HuH-7.5 (cell line): Measurements from ENCODE around the gene PHC2.
A peak's percentile ranks its signal among the peaks of the same experiment; 100 is the strongest.

Experiments used
- DNase-seq: peaks from one replicate; pipeline ENCODE4 v3.0.0; 2011; ENCODE audit warnings: low spot score

Gene PHC2

DNA sequence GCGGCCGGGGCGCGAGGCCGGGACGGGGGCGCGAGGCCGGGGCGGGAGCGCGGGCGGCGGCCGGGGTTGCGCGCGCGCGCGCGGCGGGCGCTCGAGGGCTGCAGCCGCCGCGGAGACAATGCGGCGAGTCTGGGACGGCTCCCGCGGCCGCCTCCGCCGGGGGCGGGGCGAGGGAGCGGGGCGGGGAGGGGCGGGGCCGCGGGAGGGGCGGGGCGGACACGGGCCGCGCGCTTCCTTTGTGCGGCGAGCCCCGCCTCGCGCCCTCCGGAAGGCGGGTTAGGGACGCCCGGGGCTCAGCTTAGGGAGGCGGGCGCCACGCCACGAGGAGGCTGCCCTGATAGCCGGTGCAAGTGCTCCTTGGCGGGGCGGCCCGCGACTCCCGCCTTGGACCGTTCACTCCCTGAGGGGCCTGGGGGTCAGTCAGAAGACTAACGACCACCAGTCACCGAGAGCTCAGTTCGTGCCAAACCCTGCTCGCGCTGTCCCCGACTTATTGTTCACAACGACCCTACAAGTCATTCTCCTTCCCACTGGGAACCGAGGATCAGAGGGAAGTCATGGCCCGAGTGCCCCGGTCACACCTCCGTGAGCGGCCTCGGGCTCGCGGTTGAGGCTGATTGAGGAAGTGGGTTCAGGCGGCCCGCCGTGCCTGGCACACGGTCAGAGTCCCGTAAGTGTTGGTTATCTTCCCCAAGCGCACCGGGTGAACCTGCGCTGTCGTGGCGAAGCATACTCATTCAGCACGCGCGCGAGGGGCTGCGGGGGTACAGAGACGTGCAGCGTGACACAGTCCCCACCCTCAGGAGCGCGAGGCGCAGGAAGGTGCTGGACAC lies 80.9 kb downstream of the PHC2 start:
- peak; percentile 93 for DNase-seq

DNA sequence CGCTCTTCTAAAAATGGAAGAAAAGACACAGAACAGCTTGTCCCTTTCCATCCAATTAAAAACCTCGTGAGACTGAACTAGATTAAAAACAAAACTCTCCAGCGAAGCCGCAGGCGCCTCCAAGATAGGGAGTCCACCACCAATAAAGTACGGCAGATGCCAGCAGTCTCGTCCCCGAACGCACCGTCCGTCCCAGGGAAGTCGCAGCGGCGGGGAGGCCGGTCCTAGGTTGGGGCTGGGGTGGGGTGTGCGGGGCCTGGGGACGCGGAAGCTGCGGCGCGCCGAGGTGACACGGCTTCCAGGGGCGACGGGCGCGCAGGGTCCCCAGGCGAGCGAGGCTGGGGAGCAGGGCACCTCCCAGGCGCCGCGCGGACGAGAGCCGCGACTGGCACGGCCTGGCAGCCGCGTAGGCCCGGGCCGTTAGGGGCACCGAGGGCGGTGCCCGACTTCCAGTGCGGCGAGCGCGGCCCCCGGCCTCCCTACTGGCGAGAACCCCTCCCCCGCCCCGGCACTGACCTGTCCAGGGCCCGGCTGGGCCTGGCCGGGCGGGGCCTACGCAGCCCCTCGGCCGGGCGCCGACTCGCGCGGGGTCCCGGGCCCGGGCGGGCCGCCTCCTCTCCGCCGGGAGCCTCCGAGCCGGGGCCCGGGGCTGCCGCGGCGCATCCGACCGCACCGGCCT lies 81.7 kb downstream of the PHC2 start:
- DNase-seq: peak; percentile 66

DNA sequence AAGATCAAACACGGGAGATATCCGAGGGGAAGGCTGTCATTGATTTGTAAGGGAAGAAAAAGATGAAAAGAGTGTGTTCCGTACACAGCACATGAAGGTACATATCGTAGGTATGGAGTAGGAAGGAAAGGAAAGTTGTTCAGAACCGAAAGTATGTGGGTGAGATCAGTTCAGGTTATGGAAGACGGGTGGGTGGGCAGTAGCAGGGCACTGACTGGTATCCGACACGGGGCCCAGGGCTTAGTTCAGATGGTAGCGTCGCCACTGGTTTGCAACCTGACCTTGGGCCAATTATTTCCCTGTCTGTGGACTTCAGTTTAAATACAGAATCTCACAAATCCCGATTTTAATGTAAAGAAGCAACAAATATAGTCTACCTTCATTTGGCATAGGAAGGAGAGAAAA lies 82.2 kb downstream of the PHC2 start:
- no peak for DNase-seq

DNA sequence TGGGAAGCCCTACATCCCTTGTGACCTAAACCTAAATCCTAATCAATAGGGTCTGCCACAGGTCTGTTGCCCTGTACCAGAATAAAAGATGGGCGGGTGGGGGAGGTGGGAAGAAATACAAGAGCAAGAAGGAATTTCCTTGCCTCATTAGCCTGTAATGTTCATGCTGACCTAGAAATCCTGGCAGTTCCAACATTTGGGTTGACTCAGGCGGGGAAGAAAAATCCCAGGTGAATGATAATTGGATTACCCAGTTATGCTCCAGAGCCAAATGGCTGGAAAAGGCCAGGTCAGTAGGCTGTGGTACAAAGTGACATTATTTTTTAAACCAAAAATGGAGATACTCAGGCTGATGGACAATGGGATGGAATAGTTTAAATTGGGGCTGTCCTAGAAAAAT lies 82.7 kb downstream of the PHC2 start:
- no peak for DNase-seq

DNA sequence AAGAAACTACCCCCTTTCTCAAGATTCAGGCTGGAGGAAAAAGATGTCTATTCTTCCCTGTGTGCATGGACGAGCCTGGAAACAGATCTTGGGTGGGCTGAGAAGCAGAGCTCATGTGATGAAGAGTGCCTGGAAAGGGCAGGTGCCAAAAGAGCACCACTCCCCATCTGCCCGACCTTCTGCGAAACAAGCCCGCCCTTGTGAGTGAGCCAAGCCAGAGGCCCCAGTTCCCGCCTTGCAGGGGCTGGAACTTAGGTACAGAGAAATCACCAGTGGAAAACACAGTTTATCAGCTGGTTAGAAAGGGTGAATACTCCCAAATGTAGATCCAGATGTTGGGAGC lies 83.3 kb downstream of the PHC2 start:
- no peak for DNase-seq

DNA sequence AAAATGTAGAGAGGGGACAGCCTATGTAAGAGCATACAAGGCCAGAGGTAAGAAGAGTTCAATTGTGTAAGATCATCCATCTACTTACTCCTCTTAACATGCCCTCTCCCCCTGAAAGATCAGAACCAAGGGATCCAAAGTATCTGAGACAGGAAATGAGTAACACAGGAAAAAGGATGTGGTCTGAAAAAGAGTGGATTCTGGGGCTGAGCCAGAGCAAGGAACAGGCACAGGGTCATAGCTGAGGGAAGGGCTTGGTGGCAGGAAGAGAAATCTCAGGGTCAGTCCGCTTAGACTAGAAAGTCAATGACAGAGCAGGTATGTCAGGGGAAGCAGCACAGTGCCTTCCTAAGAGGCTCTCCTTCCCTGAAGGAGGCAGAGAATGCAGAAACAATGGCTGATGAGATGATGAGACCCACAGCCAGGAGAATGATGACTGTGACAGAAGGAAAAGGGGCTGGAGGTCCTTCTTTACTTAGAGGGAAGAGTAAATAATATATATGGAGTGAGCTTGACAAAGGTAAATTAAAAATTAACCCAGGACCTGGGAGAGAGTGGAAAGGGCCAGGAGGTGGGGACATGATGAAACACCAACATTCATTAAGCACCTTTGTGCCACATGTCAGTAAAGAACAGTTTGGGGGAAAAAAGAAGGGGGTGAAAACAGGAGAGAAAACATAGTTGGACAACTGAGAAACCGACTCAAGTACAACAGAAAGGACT lies 83.8 kb downstream of the PHC2 start:
- peak; percentile 74 for DNase-seq

DNA sequence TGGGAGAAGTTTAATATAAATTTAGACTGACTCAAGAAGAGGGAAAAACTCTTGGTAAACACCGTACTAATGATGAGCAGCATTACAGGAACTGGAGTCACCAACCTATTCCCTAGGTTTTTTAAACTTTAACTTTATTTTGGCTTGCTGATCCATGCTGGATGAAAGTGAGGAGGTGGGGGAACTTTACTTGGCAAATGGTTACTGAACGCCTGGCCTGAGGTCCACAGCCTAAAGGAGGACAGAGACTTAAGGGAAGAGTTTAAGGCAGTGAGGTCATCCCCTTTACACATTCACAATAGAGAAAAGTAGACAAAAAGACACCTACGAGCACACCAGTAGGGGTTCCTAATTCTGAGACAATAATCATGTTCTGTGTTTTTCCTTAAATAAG lies 84.4 kb downstream of the PHC2 start:
- DNase-seq: no peak

DNA sequence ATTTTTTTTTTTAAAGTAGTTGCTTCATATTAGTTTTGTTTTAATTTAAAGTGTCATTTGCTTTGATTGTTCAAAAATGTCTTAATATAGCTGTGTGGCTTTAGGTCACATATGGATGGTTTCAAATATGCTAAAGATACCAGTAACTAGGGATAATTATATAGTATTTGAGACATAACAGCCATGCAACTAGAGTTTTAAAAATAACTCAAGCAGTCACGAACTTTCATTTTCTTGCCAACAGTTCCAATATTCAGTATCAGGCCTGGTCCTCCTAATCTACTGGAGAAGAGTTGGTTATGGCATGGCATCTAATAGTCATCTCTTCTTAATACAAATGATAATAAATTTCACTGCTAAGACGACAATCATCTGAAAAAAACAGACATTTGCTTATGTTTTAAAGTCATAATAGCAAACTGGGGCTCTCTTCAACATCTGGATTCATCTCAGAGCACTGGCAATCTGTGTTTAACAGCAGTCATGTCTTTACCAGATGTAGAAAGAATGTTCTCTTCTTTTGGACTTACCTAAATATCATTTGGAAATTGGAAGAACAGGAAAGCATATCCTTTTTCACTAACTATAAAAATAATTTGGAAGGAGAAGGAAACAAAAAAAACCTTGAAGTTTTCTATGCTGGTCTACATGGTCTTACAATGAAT lies 85.9 kb downstream of the PHC2 start:
- no peak for DNase-seq

DNA sequence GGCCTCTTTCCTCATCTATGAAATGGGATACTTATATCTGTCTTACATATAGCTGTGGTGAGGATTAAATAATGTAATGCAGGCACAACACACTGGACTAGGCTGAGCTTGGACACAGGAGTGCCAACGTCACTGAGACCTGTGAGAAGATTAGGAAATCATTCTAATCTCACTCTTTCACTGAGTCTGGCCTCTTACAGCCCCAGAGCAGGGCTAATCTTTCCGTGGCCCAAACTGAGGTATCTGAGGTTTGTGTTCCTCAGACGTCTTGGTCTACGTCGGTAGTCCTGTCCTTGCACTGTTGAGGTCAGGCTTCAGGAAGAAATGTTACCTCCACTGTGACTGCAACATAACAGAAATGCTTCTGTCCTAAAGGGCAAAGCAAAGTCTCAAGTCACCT lies 87.4 kb downstream of the PHC2 start:
- no peak for DNase-seq

DNA sequence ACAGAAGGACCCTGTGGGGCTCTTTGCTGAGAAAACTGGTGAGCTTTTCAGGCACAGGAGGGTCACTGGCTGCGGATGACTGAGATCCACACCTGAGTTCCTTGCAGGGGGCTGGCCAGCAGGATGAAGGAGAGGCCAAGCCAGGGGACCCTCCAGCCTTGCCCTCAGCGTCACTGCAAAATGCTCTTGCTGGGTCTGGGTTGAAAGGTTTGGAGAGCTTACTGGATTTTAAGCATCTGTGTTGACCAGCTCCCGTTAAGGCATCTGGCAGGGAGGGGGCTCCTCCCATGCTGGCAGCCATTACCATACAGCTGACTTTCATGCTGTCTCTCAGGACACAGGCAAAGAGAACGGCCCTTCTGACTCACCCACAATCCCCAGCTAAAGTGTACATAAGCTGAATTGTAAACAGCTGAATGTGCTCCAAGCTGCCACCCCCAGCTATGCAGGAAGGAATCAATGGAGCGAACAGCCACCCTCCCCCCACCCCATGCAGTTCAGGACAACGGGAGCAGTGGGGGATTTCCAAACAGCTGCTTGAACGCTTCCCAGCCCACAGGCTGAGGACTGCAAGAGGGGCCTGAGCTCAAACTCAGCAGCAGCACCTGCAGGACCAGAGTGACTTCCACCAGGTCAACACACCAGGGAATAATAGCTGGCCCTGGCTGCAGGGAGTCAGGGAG lies 88.7 kb downstream of the PHC2 start:
- peak; percentile 57 for DNase-seq

DNA sequence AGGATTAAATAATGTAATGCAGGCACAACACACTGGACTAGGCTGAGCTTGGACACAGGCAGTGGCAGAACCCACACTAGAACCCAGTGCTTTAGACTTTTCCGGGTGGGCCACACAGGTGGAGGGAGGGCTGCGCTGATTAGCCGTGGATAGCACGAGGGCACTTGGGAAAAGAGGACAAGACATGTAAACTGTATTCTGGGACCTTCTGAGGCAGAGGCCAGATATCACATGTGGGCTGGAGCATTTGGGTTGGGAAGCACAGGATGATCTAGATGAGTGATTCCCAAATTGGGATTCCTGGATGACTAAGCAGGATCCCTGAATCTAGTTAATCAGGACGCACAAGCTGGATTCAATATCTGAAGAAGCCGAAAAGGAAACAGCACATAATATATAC lies 89.7 kb downstream of the PHC2 start:
- DNase-seq: no peak

DNA sequence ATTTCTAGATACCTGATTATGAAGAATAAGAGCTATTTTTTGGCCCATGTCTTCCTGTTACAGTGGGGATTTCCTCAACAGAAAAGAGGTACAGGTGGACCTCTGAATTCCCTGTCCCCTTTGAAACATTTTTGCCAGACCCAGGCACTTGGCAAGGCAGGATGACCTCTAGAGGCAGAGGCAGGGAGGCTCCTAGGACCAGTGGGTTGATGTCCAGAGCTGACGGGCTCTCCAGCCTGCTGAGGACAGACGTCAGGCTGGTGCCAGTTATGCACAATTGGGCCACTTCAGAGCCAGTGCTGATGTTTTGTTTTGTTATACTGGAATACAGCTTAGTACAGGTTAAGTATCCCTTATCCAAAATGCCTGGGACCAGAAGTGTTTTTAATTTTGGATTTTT lies 91.5 kb downstream of the PHC2 start:
- no peak for DNase-seq

DNA sequence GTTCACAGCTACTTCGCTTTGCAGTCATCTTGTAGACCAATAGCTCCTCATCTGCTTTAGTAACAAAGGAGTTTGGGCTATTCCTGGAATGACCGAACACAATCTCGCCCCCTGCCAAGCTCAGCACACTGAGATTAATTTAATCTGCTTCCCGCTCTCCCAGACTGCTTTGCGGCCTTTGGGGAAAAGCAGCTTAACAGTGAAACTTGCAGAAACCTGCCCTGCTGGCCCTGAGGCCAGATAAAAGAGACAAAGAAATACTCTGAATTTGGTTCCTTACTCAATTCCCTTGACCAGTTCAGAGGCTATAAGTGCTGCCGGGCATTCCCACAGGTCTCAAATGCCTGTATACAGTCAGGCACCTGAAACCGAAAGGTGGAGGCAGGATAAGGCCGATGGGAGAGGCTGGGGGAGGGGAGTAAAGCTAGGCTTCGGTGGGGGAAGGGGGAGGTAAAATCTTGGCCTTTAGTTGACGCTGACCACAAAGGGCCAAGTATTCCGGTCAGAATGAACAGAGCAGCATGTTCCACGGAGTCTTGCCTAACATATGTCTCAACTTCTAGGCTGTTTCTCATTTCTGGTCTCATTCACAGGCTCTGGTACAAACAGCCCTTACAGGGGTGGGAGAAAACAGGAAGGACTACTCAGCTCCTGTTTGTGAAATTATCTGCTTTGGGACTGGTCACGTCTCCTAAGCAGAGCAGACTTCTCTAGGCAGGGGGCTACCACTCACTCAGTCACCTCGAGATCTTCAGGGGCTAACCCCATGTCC lies 92.3 kb downstream of the PHC2 start:
- DNase-seq: no peak

DNA sequence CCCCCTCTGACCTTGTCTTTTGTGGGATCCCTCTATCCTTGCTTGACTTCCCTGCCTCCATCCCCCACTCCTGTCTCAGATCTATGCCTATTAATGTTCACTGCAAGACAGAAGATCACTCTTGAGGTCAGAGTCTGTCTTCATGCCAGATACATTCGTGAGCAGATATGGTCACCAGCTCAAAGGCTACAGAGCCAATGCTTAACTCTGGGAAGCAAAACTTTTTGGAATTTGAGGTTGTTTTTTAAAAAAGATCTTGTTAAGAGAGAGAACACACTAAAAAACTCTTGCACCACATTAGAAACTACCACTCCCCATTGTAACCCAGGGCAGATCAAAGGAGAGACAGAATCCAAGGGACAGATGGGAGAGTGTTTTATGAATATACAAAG lies 92.9 kb downstream of the PHC2 start:
- DNase-seq: no peak

DNA sequence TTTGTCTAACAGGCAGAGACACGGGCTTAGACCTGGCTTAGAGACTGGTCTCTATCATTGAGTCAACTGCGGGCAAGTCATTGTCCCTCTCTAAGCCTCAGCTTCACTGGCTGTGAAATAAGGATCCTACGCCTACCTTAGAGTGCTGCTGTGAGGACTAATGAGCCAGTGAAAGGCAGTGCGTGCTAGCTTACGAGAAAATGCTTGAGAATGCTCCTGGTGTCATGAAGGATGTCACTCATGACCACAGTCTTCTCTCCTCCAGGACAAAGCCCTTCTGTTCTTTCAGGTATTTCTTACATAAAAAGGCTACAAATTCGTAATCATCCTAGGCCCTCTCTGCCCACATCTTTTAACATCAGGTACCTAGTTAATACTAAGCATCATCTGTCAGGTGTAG lies 93.5 kb downstream of the PHC2 start:
- no peak for DNase-seq

DNA sequence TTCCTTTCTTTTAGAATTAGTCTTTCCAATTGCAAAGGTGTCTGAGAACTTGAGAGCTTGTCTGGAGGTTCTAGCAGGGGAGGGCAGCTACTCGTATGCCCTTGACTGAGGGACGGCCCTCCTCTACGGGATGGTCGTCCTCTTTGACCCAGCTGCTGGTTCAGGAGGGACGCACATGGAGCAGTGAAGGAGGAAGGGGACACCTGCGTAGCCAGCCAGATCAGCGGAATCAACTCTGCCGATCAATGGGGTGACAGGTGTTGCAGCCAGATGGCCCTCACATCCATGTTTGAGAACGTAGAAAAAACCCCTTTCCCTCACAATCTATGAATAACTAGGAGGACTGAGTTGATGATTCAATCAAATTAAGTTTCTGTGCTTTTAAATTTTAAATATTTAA lies 94.3 kb downstream of the PHC2 start:
- DNase-seq: no peak

DNA sequence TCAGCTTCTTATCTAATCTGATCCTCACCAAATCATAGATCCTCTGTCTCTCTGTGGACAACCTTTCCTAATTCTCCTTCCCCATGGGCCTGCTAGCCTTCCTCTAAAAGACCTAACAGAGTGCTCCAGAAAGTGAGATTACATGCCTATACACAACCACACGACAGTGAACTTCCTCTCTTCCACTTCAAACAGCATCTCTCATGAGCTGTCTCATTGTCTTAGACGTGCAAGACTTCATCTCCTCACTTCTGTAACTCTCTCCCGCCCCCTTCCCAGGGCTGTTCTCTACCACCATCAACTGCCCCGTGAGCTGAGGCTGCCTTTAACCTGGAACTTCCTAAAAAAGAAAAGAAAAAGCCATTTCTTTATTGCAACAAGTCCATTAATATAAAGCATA lies 95.9 kb downstream of the PHC2 start:
- no peak for DNase-seq

DNA sequence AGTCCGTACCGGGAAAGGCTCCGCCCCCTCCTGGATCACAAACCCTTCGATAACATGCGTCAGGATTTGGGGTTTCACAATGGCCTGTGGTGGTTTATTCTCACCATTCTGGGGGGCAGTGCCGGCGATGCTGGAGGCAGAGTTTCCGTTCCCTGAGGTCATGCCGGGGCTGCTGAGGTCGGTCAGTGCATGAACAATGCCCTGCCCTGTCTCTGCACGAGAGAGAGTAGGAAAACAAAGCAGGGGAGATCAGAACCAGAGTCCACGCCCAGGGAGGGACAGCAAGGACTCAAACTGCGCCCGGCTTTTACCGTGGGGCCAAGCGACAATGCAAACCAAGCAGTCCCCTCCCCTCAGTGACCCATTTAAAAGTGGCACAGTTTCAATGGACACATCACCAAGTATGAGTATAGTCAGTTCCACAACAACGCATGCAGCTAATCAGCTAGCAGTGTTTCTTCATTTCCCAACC lies 96.8 kb downstream of the PHC2 start:
- no peak for DNase-seq

DNA sequence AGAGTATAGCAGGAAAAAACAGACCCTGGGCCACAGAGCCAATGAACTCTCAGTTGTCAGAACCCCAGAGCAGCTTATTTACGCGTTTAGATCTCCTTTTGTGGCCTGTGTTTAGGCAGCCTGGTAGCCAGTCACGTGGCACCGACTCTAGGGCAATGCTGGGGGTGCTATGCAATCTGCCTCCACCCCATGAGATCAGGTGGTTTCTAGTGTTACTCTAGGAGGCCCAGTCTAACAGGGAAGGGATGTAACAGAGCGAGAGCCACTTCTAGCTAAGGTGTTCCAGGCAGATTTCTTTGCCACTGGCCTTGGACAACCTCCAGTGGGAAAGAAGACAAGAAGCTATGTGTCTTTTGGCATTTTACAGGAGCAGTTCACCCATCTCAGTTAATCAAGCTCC lies 98.0 kb downstream of the PHC2 start:
- no peak for DNase-seq

DNA sequence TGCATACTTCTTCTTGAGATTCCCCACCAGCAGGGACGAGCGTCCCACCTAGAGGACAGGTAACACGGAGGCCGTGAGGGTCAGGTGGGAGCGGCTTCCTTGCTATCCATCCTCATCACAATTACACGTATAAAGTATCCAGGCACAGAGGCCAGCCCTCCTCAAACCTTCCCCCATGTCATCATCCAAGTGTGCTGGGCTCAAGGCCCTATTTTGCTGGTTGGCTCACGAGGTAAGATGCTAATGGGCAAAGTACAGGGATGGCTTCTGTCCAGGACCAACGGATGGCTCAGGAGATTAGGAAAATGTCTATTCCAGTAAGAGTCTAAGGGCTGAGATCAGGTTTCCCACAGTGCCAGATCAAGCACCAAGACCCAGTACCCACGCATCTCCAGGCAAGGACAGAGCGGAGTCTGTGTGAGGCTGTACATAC lies 98.5 kb downstream of the PHC2 start:
- no peak for DNase-seq
